Kasumi-1 (cell line): ENCODE results near the gene CACNA2D3.

ENCODE experiments used
- DNase-seq, 2 experiments: peaks; one replicate each; lab custom pipeline; 2025; lab: John Stamatoyannopoulos, UW

Gene CACNA2D3

DNA sequence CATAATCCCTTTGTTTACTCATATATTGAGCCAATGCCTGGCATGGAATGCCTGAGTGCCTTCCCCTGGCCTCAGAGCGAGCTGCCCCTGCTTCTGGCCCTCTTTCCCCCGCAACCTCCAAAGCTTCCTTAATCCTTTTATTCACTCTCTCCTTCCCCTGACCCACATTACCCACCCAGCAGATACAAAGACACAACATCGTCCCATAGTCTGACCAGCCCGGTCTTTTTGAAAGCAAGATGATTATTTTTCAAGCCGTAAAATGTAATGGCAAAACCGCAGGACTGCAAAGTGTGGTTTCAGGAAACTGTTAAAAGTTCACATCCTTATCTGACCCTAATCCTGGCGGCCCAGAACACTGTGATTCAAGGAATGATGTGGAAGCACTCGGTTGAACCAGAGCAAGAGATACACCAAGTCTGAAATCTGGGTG is 883.9 kb downstream of the CACNA2D3 start:
- no peak for DNase-seq

- no peak for DNase-seq
Measured at GRCh38 chr3:55007971-55008370, 885.6 kb downstream of the CACNA2D3 start.

GRCh38 chr3:55009372-55009771 is 887.0 kb downstream of the CACNA2D3 start:
- no peak for DNase-seq

DNA sequence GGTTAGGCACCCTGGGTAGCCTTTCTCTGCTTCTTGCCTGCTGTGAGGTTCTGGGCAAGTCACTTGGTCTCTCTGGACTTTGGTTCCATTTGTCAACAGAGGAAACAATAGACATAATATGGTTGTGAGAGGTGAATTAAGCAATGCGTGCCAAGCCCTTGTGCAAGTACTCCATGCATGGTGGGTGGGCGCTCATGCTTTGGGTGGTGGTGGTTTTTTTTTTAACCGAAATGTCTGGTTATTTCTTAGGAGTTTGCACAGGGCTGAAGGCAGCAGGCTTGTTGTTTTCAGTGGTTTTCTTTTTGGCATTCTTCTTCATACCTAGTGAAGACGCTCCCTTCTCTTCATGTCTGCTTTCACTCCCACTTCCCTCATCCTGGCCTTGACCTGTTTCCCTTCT is 889.7 kb downstream of the CACNA2D3 start:
- DNase-seq: no peak

- DNase-seq: no peak
Measured at GRCh38 chr3:55013145-55013925, 891.0 kb downstream of the CACNA2D3 start.

- no peak for DNase-seq
Measured at GRCh38 chr3:55014081-55014480, 891.7 kb downstream of the CACNA2D3 start.

DNA sequence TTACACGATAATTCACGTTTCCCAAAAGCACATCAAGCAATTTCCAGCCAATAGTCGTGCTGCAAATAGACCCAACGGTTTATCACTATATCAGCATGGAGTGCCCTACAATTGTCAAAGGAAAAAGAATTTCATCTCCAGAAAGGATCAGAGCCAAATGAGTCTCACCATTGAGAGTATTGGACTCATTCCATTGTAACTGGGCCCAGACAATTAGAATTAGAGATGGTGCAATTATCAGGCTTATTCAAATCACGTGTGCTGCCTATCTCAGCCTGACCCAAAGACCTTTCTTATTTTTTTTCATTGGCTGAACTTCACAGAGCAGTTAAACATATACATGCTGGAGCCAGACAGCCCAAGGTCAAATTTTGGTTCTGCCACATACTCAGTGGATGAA is 892.6 kb downstream of the CACNA2D3 start:
- no peak for DNase-seq

DNA sequence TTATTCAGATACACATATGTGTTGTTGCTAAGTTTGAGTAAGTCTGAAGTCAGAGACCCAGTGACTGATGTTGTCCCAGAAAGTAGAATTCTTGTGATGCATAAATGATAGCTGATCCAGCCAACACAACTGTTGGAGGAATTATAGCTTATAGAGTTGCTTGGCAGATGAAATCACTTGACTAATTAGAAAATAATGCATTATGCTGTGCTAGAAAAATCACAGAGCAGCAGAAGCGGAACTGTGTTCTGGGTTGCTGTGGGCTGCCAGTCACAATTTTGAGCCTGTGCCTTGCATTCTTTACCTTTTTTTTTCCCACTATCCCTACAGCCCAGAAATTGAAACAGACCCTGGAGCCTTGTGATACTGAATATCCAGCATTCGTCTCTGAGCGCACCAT is 895.5 kb downstream of the CACNA2D3 start:
- DNase-seq: no peak

GRCh38 chr3:55030938-55031337 is 908.6 kb downstream of the CACNA2D3 start:
- DNase-seq: no peak

- DNase-seq: no peak
Measured at GRCh38 chr3:55036883-55037577, 914.7 kb downstream of the CACNA2D3 start.

DNA sequence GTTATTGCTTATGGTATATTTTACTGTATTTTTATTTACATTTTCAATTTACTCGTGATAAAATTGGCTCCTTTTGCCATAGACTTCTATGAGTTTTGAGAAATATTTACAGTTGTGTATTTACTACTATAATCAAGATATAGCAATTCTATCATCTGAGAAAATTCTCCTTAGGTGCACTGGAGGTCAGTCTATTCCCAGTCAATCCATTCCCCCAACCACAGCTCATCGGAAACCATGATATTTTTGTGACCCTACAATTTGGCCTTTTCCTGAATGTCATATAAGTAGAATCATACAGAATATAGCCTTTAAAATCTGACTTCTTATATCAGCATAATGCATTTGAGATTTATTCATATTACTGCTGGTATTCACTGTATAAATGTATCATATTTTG is 920.2 kb downstream of the CACNA2D3 start:
- DNase-seq: no peak

DNA sequence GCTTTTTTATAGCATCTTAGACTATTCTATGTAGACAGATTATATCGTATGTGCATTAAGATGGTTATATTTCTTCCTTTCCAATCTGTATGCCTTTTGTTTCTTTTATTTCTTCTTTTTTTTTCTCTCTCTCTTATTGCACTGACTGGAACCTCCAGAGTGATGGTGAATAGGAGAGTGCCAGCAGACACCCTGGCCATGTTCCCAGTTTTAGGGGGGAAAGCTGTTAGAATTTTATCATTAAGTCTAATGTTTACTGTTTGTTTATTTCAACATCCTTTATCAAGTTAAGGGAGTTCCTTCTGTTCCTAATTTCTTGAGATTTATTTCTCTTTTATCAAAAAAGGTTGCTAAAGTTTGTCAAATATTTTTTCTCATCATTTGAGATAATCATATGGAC is 922.1 kb downstream of the CACNA2D3 start:
- DNase-seq: no peak

DNA sequence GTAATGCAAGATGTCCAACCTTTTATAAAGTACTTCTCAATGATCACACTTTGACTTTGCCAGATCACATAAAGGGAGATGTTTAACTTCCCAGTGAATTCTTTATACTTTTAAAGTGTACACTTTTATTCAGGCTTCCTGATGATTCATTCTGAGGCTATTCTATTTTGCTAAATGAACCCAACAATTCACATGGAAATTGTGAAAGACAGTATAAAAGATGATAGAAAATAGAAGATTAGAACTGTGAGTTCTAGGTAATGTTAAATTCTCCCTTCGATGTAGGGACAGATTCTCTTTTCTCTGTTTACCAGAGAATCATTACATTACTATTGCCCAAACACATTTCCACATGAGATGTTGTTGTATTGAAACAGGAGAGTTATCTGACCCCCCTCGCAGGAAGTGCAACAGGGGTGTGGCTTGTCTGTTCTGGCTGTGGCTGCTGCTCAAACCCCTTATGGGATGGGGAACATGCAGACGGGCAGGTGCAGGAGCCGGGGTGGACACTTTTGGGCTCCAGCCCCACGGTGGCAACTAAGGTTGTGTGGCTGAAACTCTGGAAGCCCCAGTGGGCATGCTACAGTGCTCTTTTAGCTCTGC is 936.8 kb downstream of the CACNA2D3 start:
- DNase-seq: no peak

- DNase-seq: no peak
Measured at GRCh38 chr3:55060896-55061719, 938.8 kb downstream of the CACNA2D3 start.

- no peak for DNase-seq
Measured at GRCh38 chr3:55061720-55062034, 939.3 kb downstream of the CACNA2D3 start.

DNA sequence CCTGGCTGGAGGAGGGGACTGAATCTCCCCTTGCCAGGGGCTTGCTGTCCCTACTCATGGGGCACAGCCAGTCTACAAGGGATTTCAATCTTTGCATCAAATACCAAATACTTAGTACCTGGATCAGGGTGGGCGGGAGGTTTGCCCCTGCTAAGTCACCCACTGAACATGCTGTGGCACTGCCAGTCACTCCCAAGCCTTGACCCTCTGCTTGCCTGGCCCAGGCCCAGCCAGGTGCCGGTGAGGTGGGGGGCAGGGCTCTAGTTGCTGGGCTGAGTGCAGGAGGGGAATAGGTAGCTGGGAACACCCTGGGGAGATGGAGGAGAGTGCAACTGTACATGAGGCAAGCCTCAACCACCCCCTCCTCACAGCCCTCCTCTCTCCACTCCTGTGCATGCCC is 941.8 kb downstream of the CACNA2D3 start:
- DNase-seq: no peak

GRCh38 chr3:55065331-55065730 is 943.0 kb downstream of the CACNA2D3 start:
- no peak for DNase-seq

DNA sequence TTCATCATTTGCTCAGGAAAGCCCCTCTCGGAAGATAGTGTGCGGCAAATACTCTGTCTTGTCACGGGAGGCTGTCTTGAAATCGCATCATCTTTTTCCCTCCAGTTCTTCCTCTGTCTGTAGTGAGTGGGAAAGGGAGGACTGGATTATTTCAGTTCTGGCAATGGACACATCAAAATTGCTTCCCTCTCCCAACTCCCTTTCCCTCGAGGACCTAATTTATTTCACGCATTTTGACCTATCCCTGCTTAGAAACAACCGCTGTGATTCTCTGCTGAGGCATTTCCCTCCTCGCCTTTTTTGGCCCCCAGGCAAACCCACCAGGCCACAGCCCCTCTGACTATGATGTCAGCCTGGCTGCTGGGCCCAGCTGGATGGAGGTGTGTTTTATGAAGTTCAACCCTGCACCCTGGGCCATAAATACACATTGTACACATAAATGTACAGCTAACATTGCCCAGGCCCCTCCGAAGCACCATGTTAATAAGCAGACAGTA is 944.2 kb downstream of the CACNA2D3 start:
- no peak for DNase-seq

DNA sequence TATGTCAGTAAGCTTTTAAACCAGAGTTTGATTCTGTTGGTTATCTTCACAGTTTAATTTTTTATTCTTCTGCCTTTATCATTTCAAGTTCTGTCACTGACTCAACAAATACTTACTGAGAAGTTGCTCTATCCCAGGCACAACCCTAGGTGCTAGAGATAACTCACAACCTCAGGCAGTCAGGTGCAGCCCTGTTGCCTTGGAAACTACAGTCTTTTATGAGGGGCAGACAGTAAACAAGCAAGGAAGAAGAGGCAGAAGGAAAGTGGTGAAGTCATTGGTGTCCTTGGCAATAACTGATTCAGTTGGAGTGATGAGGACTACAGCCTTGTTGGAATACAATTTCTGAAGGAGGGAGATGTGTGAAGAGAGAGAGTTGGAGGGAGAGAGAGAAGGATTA is 947.6 kb downstream of the CACNA2D3 start:
- DNase-seq: no peak

GRCh38 chr3:55074796-55075195 is 952.4 kb downstream of the CACNA2D3 start:
- no peak for DNase-seq

DNA sequence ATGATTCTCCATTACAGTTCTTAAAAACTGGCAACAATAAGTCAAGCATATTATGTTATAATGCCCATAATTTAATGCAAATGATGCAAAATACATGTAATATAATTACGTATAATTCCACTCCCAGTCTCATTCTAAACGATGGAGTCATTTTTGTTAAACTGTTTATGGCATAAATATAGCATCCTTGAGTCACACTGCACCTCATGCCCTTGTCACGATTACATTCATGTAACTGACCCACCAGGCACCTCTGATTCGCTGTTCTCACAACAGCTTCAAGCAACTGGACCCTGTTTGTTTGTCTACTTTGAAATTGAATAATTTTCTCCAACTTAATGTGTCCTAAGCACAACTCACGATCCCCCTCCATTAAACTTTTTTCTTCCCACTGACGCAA is 953.5 kb downstream of the CACNA2D3 start:
- no peak for DNase-seq

DNA sequence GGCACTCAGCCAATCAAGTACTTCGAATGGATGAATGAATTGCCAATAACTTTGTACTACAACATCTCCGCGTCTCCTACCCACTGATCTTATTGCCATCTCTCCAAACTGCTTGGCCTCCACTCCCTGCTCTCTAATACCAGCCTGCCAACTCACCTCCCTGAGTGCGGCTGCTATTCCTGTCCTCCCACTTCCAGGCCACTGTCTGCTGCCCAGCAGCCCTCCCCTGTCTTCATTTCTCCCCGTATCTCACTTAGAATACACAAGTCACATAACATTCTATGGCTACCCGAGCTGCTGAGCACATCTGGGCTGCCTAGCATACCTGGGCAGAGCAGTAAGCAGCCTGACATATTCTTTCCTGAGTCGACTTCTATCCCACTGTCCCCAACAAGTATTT is 955.4 kb downstream of the CACNA2D3 start:
- DNase-seq: no peak
